HepG2 (cell line): ENCODE data around the gene BTBD7. TPM values are rescaled to one million over a fixed set of nuclear protein-coding genes. Genes with fewer than 3 reads are reported as not detected.

Source experiments
- ARID2 ChIP-seq: sonication (generic); formaldehyde crosslinking; IDR thresholded peaks from 2 replicates; pipeline ENCODE4 v1.8.1; 2022; ENCODE audit warnings: mild to moderate bottlenecking, missing genetic modification reagents, borderline replicate concordance
- FOSL2 ChIP-seq: sonication (generic); formaldehyde crosslinking; IDR thresholded peaks from 2 replicates; pipeline ENCODE4 v1.4.0; 2020; ENCODE audit warnings: missing genetic modification reagents
- GATAD2A ChIP-seq: IDR thresholded peaks from 2 replicates; pipeline ENCODE4 v1.6.1; 2016
- HES4 ChIP-seq: sonication (generic); formaldehyde crosslinking; IDR thresholded peaks from 2 replicates; pipeline ENCODE4 v1.9.0; 2021; ENCODE audit warnings: mild to moderate bottlenecking, missing genetic modification reagents, borderline replicate concordance
- IKZF4 ChIP-seq: sonication (generic); formaldehyde crosslinking; IDR thresholded peaks from 2 replicates; pipeline ENCODE4 v1.5.1; 2020; ENCODE audit warnings: borderline replicate concordance, mild to moderate bottlenecking, low read depth, missing genetic modification reagents; ENCODE audit errors: not compliant biosample characterization
- KDM2A ChIP-seq: sonication (generic); formaldehyde crosslinking; IDR thresholded peaks from 2 replicates; pipeline ENCODE4 v1.4.0; 2020; ENCODE audit warnings: low read depth, missing genetic modification reagents, borderline replicate concordance
- MAFK ChIP-seq, 2 experiments: IDR thresholded peaks in 1 of 2; conservative IDR thresholded peaks in 1 of 2; 2 replicates each; pipeline ENCODE4 v1.6.1; 2011; ENCODE audit warnings: improper control_type of control experiment in 2 of 2, low read length in 2 of 2
- MEIS2 ChIP-seq: sonication (generic); formaldehyde crosslinking; IDR thresholded peaks from 2 replicates; pipeline ENCODE4 v1.9.0; 2021; ENCODE audit warnings: mild to moderate bottlenecking, missing genetic modification reagents
- MXD4 ChIP-seq: IDR thresholded peaks from 2 replicates; pipeline ENCODE4 v1.6.1; 2016; ENCODE audit warnings: mild to moderate bottlenecking, missing biosample characterization, missing genetic modification reagents
- NFATC3 ChIP-seq: sonication (generic); formaldehyde crosslinking; IDR thresholded peaks from 2 replicates; pipeline ENCODE4 v1.5.1; 2020; ENCODE audit warnings: mild to moderate bottlenecking, missing genetic modification reagents
- NFIC ChIP-seq: IDR thresholded peaks from 2 replicates; pipeline ENCODE4 v1.6.1; 2012; ENCODE audit warnings: mild to moderate bottlenecking, low read length, inconsistent platforms
- RBM39 ChIP-seq: fragments of 200-400 bp; formaldehyde crosslinking; IDR thresholded peaks from one replicate; pipeline ENCODE4 v1.6.1; 2018; ENCODE audit warnings: antibody characterized with exemption, mild to moderate bottlenecking, low read depth, low read length; ENCODE audit not compliant: poor library complexity, severe bottlenecking
- RFX5 ChIP-seq: IDR thresholded peaks from 2 replicates; pipeline ENCODE4 v1.6.1; 2011; ENCODE audit warnings: low read depth, low read length, improper control_type of control experiment
- SMARCC2 ChIP-seq: fragments of 450-650 bp; IDR thresholded peaks from 2 replicates; pipeline ENCODE4 v1.6.1; 2017; ENCODE audit warnings: antibody characterized with exemption, mild to moderate bottlenecking
- SNAPC2 ChIP-seq: sonication (generic); formaldehyde crosslinking; IDR thresholded peaks from 2 replicates; pipeline ENCODE4 v1.8.1; 2022; ENCODE audit warnings: mild to moderate bottlenecking, missing genetic modification reagents
- TARDBP ChIP-seq: sonication (generic); formaldehyde crosslinking; IDR thresholded peaks from 2 replicates; pipeline ENCODE4 v1.8.0; 2022; ENCODE audit warnings: mild to moderate bottlenecking, missing genetic modification reagents
- TBX3 ChIP-seq: fragments of 450-650 bp; IDR thresholded peaks from 2 replicates; pipeline ENCODE4 v1.6.1; 2017; ENCODE audit warnings: antibody characterized with exemption, mild to moderate bottlenecking, inconsistent platforms, borderline replicate concordance
- ZBTB38 ChIP-seq: sonication (generic); formaldehyde crosslinking; IDR thresholded peaks from 2 replicates; pipeline ENCODE4 v1.5.1; 2020; ENCODE audit warnings: mild to moderate bottlenecking, missing genetic modification reagents
- ZMAT3 ChIP-seq: sonication (generic); formaldehyde crosslinking; conservative IDR thresholded peaks from 2 replicates; pipeline ENCODE4 v1.7.0; 2021; ENCODE audit warnings: missing genetic modification reagents
- ZNF180 ChIP-seq: sonication (generic); formaldehyde crosslinking; IDR thresholded peaks from 2 replicates; pipeline ENCODE4 v1.4.0; 2020; ENCODE audit warnings: low read depth, missing genetic modification reagents, borderline replicate concordance
- ZNF446 ChIP-seq: sonication (generic); formaldehyde crosslinking; IDR thresholded peaks from 2 replicates; pipeline ENCODE4 v1.5.0; 2020; ENCODE audit warnings: mild to moderate bottlenecking, missing genetic modification reagents
- ZNF510 ChIP-seq: sonication (generic); formaldehyde crosslinking; IDR thresholded peaks from 2 replicates; pipeline ENCODE4 v1.4.0; 2020; ENCODE audit warnings: low read depth, mild to moderate bottlenecking, missing genetic modification reagents
- ZNF558 ChIP-seq: sonication (generic); formaldehyde crosslinking; IDR thresholded peaks from 2 replicates; pipeline ENCODE4 v1.9.0; 2022; ENCODE audit warnings: mild to moderate bottlenecking, missing genetic modification reagents, borderline replicate concordance
- ZNF878 ChIP-seq: sonication (generic); formaldehyde crosslinking; IDR thresholded peaks from 2 replicates; pipeline ENCODE4 v1.8.1; 2023; ENCODE audit warnings: mild to moderate bottlenecking, missing genetic modification reagents, moderate library complexity
- polyA plus RNA-seq, 8 experiments: library from polyadenylated mRNA; depleted of rRNA in 3 of 8; stranded (reverse) in 7 of 8; unstranded in 1 of 8; fragments of >200 nt; fragmentation: Illumina TruSeq in 4 of 8; extraction: Trizol in 4 of 8; gene quantifications; 2 replicates each; pipeline versions ENCODE4 v1.2.1 to v1.2.3, GENCODE V29; 2011 to 2016; ENCODE audit warnings: low read depth in 4 of 8, missing spikeins in 1 of 8, mixed read lengths in 1 of 8; ENCODE audit not compliant: insufficient read depth in 1 of 8
- total RNA-seq, 5 experiments: library from RNA; depleted of rRNA; stranded (reverse); fragments of >200 nt; fragmentation: Illumina TruSeq; extraction: Trizol; gene quantifications; 2 replicates each; pipeline ENCODE4 v1.2.3, GENCODE V29; 2016; ENCODE audit warnings: low read depth in 1 of 5
- TF ChIP-seq, protein P1 (sequence below): sonication (generic); formaldehyde crosslinking; IDR thresholded peaks from 2 replicates; pipeline ENCODE4 v1.5.0; 2020; ENCODE audit warnings: missing genetic modification reagents
- TF ChIP-seq, protein P2 (sequence below): sonication (generic); formaldehyde crosslinking; IDR thresholded peaks from 2 replicates; pipeline ENCODE4 v1.8.0; 2023; ENCODE audit warnings: mild to moderate bottlenecking, missing genetic modification reagents
- TF ChIP-seq, protein P3 (sequence below): IDR thresholded peaks from 2 replicates; pipeline ENCODE4 v1.6.1; 2012; ENCODE audit warnings: inconsistent platforms
- TF ChIP-seq, protein P4 (sequence below): sonication (generic); formaldehyde crosslinking; IDR thresholded peaks from 2 replicates; pipeline ENCODE4 v1.5.0; 2020; ENCODE audit warnings: missing genetic modification reagents

Gene BTBD7
- total and polyA plus RNA-seq, 2 of the 13 experiments (the other 11 are each of a cell fraction or from before 2014, with no cell fraction given), result 11.6 to 15.2 TPM

DNA sequence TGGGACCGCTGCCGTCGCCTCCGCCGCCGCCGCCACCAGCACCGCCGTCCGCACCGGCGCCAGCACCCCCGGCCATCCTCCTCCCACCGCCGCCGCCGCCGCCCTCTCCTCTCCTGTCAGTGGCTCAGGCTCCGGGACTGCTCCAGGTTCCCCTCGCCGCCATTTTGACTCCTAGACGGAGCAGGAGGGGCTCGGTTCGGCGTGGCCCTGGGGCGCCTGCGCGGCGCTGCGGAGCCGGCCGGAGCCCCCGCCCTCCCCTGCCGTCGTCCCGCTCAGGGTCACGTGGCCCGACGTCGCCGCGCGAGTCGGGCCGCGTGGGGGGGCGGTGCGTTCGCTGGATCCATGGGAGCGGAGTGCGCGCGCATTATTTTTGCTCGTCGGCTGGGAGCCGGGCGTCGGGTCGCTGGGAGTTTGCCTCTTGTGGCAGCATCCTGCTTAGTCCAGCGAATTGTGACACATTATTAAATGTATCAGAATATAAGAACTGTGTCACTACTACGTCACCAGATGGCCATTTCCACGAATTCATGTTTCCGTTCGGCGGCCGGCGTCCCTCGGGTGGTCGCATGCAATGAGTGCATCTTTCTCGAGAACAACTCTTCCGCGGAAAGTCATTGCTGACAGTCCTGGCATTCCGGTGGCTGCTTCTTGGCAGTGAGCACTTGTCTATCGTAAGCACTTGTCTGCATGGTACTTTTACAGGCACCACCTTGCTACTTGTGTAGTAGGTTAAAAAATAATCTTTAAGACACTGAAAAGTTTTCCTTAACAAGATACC, at the start of gene BTBD7 (continued):
- TF ChIP-seq RBM39 (peak; percentile 44), SMARCC2 (no peak), HES4 (CRISPR knock-in tag) (peak; percentile 76; the same call in 1 of the 2 replicates), ZNF180 (CRISPR knock-in tag) (no peak), GATAD2A (CRISPR knock-in tag) (peak; percentile 31; the same call in 1 of the 2 replicates), ZBTB38 (CRISPR knock-in tag) (no peak), ZMAT3 (peak; percentile 47; the same call in 1 of the 2 replicates), ZNF878 (CRISPR knock-in tag) (peak; percentile 32; the same call in 1 of the 2 replicates), MEIS2 (CRISPR knock-in tag) (peak; percentile 89; the same call in 1 of the 2 replicates), NFATC3 (CRISPR knock-in tag) (no peak), SNAPC2 (CRISPR knock-in tag) (0 out of 2 replicates have a peak, but pooled peaks have one; percentile 13), KDM2A (CRISPR knock-in tag) (peak; percentile 40; the same call in 1 of the 2 replicates), FOSL2 (CRISPR knock-in tag) (peak; percentile 32; the same call in 1 of the 2 replicates), TBX3 (no peak), ZNF446 (CRISPR knock-in tag) (peak; percentile 67; the same call in 1 of the 2 replicates), MXD4 (CRISPR knock-in tag) (peak; percentile 70; the same call in 1 of the 2 replicates), RFX5 (peak; percentile 7; the same call in 1 of the 2 replicates), ARID2 (peak; percentile 52; the same call in 1 of the 2 replicates), TARDBP (peak; percentile 75), NFIC (no peak), ZNF510 (CRISPR knock-in tag) (no peak), IKZF4 (CRISPR knock-in tag) (peak; percentile 13), MAFK (conservative IDR thresholded peaks at IDR 0.05 in 1 of 2, IDR thresholded peaks at IDR 0.05 in 1 of 2; ENCODE audit: low read length in 2 of 2) (0 out of 4 replicates have a peak, but pooled peaks of 1 of the 2 experiments have one; percentile 0), ZNF558 (peak; percentile 34; the same call in 1 of the 2 replicates)
- TF ChIP-seq, protein P1, sequence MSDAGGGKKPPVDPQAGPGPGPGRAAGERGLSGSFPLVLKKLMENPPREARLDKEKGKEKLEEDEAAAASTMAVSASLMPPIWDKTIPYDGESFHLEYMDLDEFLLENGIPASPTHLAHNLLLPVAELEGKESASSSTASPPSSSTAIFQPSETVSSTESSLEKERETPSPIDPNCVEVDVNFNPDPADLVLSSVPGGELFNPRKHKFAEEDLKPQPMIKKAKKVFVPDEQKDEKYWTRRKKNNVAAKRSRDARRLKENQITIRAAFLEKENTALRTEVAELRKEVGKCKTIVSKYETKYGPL, result 0 out of 2 replicates have a peak, but pooled peaks have one; percentile 30
- TF ChIP-seq, protein P2, sequence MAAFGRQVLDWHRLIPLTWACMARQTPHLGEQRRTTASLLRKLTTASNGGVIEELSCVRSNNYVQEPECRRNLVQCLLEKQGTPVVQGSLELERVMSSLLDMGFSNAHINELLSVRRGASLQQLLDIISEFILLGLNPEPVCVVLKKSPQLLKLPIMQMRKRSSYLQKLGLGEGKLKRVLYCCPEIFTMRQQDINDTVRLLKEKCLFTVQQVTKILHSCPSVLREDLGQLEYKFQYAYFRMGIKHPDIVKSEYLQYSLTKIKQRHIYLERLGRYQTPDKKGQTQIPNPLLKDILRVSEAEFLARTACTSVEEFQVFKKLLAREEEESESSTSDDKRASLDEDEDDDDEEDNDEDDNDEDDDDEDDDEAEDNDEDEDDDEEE (CRISPR knock-in tag), result peak; percentile 77
- TF ChIP-seq, protein P3, sequence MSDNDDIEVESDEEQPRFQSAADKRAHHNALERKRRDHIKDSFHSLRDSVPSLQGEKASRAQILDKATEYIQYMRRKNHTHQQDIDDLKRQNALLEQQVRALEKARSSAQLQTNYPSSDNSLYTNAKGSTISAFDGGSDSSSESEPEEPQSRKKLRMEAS, result peak; percentile 88
- TF ChIP-seq, protein P4, sequence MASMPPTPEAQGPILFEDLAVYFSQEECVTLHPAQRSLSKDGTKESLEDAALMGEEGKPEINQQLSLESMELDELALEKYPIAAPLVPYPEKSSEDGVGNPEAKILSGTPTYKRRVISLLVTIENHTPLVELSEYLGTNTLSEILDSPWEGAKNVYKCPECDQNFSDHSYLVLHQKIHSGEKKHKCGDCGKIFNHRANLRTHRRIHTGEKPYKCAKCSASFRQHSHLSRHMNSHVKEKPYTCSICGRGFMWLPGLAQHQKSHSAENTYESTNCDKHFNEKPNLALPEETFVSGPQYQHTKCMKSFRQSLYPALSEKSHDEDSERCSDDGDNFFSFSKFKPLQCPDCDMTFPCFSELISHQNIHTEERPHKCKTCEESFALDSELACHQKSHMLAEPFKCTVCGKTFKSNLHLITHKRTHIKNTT (CRISPR knock-in tag), result no peak
